ENCODE measurements around the gene KCNG4.

GRCh38 chr16:84178146-84178765 lies 61.6 kb downstream of the KCNG4 start:
- TF ChIP-seq EZH2phosphoT487 (IDR thresholded peaks at IDR 0.05; ENCODE audit: borderline replicate concordance) (no peak), YY1 (IDR thresholded peaks at IDR 0.05; ENCODE audit: extremely low read depth, insufficient replicate concordance, low read depth, low read length) (no peak), POLR2A (IDR thresholded peaks at IDR 0.05; ENCODE audit: borderline replicate concordance, extremely low read depth, insufficient read depth, insufficient read length) (no peak), EZH2 (IDR thresholded peaks at IDR 0.05) (no peak), CTCF (IDR thresholded peaks at IDR 0.05 in 2 of 3, conservative IDR thresholded peaks at IDR 0.05 in 1 of 3; ENCODE audit: borderline replicate concordance in 1 of 3, insufficient read depth in 1 of 3, low read depth in 2 of 3, low read length in 2 of 3) (no peak), ZBTB33 (IDR thresholded peaks at IDR 0.05; ENCODE audit: extremely low read depth, insufficient replicate concordance, low read length) (no peak), EGR1 (IDR thresholded peaks at IDR 0.05; ENCODE audit: low read depth) (no peak), SRF (IDR thresholded peaks at IDR 0.05; ENCODE audit: low read depth) (no peak), TCF7L2 (IDR thresholded peaks at IDR 0.05; ENCODE audit: borderline replicate concordance, extremely low read depth, insufficient read depth, insufficient read length) (no peak), MAX (IDR thresholded peaks at IDR 0.05) (no peak), ZNF274 (IDR thresholded peaks at IDR 0.05; ENCODE audit: low read depth, low read length) (no peak)
- TF ChIP-seq, protein P1, sequence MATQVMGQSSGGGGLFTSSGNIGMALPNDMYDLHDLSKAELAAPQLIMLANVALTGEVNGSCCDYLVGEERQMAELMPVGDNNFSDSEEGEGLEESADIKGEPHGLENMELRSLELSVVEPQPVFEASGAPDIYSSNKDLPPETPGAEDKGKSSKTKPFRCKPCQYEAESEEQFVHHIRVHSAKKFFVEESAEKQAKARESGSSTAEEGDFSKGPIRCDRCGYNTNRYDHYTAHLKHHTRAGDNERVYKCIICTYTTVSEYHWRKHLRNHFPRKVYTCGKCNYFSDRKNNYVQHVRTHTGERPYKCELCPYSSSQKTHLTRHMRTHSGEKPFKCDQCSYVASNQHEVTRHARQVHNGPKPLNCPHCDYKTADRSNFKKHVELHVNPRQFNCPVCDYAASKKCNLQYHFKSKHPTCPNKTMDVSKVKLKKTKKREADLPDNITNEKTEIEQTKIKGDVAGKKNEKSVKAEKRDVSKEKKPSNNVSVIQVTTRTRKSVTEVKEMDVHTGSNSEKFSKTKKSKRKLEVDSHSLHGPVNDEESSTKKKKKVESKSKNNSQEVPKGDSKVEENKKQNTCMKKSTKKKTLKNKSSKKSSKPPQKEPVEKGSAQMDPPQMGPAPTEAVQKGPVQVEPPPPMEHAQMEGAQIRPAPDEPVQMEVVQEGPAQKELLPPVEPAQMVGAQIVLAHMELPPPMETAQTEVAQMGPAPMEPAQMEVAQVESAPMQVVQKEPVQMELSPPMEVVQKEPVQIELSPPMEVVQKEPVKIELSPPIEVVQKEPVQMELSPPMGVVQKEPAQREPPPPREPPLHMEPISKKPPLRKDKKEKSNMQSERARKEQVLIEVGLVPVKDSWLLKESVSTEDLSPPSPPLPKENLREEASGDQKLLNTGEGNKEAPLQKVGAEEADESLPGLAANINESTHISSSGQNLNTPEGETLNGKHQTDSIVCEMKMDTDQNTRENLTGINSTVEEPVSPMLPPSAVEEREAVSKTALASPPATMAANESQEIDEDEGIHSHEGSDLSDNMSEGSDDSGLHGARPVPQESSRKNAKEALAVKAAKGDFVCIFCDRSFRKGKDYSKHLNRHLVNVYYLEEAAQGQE (IDR thresholded peaks at IDR 0.05; ENCODE audit: low read depth), result no peak

Data from HCT116 (cell line).